Neural progenitor cell (in vitro differentiated cells): ENCODE results near the gene SYT6. TPM values are rescaled to one million over a fixed set of nuclear protein-coding genes. Genes with fewer than 3 reads are reported as not detected.
A peak's percentile ranks its signal among the peaks of the same experiment; 100 is the strongest.

Source experiments
- DNase-seq: peaks from one replicate; pipeline ENCODE4 v3.0.0-alpha.2; 2016; ENCODE audit warnings: low spot score
- H2AFZ ChIP-seq: fragments of 200-600 bp; sonication (generic); replicated peaks from 2 replicates; pipeline ENCODE4 v1.6.1; 2016; ENCODE audit warnings: antibody characterized with exemption
- H3F3A ChIP-seq: fragments of 200-600 bp; sonication (generic); 2 replicates; pipeline ENCODE4 v1.6.1; 2016; ENCODE audit warnings: antibody characterized with exemption, low read depth
- H3K27ac ChIP-seq: fragments of 200-600 bp; sonication (generic); 2 replicates; pipeline ENCODE4 v1.5.1; 2016; ENCODE audit warnings: mild to moderate bottlenecking
- H3K27me3 ChIP-seq: fragments of 200-600 bp; sonication (generic); 2 replicates; pipeline ENCODE4 v1.6.1; 2016; ENCODE audit warnings: mild to moderate bottlenecking, moderate library complexity
- H3K36me3 ChIP-seq: fragments of 200-600 bp; sonication (generic); 2 replicates; pipeline ENCODE4 v1.5.1; 2016
- H3K4me1 ChIP-seq: fragments of 200-600 bp; sonication (generic); 2 replicates; pipeline ENCODE4 v1.6.1; 2016; ENCODE audit warnings: mixed run types
- H3K4me2 ChIP-seq: fragments of 200-600 bp; sonication (generic); 2 replicates; pipeline ENCODE4 v1.6.1; 2016
- H3K4me3 ChIP-seq: fragments of 200-600 bp; sonication (generic); 2 replicates; pipeline ENCODE4 v1.5.1; 2016
- H3K79me2 ChIP-seq: fragments of 200-600 bp; sonication (generic); 2 replicates; pipeline ENCODE4 v1.6.1; 2016; ENCODE audit warnings: low read depth
- H3K9ac ChIP-seq: fragments of 200-600 bp; sonication (generic); 2 replicates; pipeline ENCODE4 v1.6.1; 2016
- H3K9me3 ChIP-seq: fragments of 200-600 bp; sonication (generic); 2 replicates; pipeline ENCODE4 v1.5.1; 2016; ENCODE audit warnings: low read depth
- H4K20me1 ChIP-seq: fragments of 200-600 bp; sonication (generic); 2 replicates; pipeline ENCODE4 v1.6.1; 2016; ENCODE audit warnings: low read depth
- H3K27ac Mint-ChIP-seq: 3 replicates; pipeline ENCODE4 v1.8.0; 2021; ENCODE audit warnings: mixed read lengths
- H3K27me3 Mint-ChIP-seq: 2 replicates; pipeline ENCODE4 v1.8.0; 2022; ENCODE audit warnings: low read depth, mild to moderate bottlenecking, inconsistent platforms, moderate library complexity, mixed read lengths; ENCODE audit not compliant: insufficient read depth
- H3K36me3 Mint-ChIP-seq: 3 replicates; pipeline ENCODE4 v1.8.0; 2021; ENCODE audit warnings: mixed read lengths
- H3K4me1 Mint-ChIP-seq: 3 replicates; pipeline ENCODE4 v1.8.0; 2021; ENCODE audit warnings: mixed read lengths
- H3K4me3 Mint-ChIP-seq: 3 replicates; pipeline ENCODE4 v1.8.0; 2021; ENCODE audit warnings: mild to moderate bottlenecking, moderate library complexity, mixed read lengths
- H3K9me3 Mint-ChIP-seq: 3 replicates; pipeline ENCODE4 v1.8.0; 2020; ENCODE audit warnings: mixed read lengths
- EZH2 ChIP-seq: fragments of 200-600 bp; sonication (generic); IDR thresholded peaks from 2 replicates; pipeline ENCODE4 v1.6.1; 2017; ENCODE audit warnings: antibody characterized with exemption, mild to moderate bottlenecking, moderate library complexity
- EZH2phosphoT487 ChIP-seq: fragments of 200-600 bp; sonication (generic); IDR thresholded peaks from 2 replicates; pipeline ENCODE4 v1.6.1; 2017; ENCODE audit warnings: antibody characterized with exemption
- total RNA-seq: library from RNA; depleted of rRNA; stranded (reverse); fragments of >200 nt; gene quantifications from 2 replicates; pipeline ENCODE4 v1.2.3, GENCODE V29; 2015; ENCODE audit warnings: low replicate concordance
- TF ChIP-seq, protein P1 (sequence below): fragments of 200-600 bp; sonication (generic); IDR thresholded peaks from 2 replicates; pipeline ENCODE4 v1.5.1; 2017; ENCODE audit warnings: antibody characterized with exemption, mild to moderate bottlenecking

The SYT6 gene
- total RNA-seq, 1 donor from 2014 or later: 8.1 TPM

DNA sequence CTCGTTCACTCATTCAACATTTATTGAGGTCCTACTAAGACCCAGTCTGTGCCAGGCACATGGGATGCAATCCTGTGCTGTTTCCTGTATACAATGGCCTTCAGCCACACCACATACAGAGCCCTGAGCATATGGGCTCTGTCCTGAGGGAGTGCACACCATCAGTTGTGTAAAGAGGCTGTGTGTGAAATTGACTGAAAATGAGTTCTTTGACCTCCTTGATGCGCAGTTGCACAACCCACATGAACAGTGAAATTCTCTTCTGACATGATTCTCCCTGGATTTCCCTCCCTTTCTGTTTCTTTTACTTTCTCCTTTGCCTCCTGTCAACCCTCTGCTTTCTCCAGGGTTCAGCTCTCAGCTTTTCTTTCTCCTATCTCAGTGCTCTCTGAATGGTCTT, 6.3 kb upstream of the SYT6 start:
- Histone ChIP-seq H2AFZ (no peak overlapping the region), H3K4me1 (no peaks in the 10 kb centered on the region), H3K4me3 (no peak overlapping the region), H4K20me1 (peaks cover 22% of the 10 kb centered on the region), H3K79me2 (no peaks in the 10 kb centered on the region), H3K4me2 (no peak overlapping the region), H3K9me3 (no peaks in the 10 kb centered on the region), H3K27ac (no peak overlapping the region), H3K36me3 (no peaks in the 10 kb centered on the region), H3F3A (no peaks in the 10 kb centered on the region), H3K9ac (no peak overlapping the region), H3K27me3 (peaks cover 4% of the 10 kb centered on the region)
- DNase-seq: no peak
- no peak overlapping the region for H3K4me3 Mint-ChIP-seq
- TF ChIP-seq EZH2phosphoT487: no peak
- TF ChIP-seq, protein P1, sequence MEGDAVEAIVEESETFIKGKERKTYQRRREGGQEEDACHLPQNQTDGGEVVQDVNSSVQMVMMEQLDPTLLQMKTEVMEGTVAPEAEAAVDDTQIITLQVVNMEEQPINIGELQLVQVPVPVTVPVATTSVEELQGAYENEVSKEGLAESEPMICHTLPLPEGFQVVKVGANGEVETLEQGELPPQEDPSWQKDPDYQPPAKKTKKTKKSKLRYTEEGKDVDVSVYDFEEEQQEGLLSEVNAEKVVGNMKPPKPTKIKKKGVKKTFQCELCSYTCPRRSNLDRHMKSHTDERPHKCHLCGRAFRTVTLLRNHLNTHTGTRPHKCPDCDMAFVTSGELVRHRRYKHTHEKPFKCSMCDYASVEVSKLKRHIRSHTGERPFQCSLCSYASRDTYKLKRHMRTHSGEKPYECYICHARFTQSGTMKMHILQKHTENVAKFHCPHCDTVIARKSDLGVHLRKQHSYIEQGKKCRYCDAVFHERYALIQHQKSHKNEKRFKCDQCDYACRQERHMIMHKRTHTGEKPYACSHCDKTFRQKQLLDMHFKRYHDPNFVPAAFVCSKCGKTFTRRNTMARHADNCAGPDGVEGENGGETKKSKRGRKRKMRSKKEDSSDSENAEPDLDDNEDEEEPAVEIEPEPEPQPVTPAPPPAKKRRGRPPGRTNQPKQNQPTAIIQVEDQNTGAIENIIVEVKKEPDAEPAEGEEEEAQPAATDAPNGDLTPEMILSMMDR: no peak
- TF ChIP-seq EZH2: no peak
- H3K9me3 Mint-ChIP-seq: no peaks in the 10 kb centered on the region
- H3K27ac Mint-ChIP-seq: no peak overlapping the region
- no peaks in the 10 kb centered on the region for H3K4me1 Mint-ChIP-seq
- H3K27me3 Mint-ChIP-seq: peaks cover 16% of the 10 kb centered on the region
- no peaks in the 10 kb centered on the region for H3K36me3 Mint-ChIP-seq

DNA sequence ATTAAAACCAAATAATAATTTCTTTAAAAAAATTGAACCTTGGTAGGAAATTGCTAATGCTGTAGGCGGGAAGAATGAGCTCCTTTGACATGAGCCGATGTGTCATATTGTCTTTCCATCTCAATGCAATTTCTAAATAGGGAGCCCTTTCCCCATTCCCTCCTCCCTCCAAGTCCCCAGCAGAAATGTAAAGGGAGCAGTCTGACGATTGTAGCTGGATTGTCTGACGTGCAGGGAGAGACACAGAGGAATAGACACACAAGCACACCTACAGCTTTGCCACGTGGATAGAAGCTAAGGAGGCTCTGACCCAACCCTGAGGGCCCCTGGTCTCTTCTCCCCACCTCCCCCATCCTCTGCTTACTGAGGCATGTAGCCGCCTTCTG, 3.6 kb upstream of the SYT6 start:
- H3K27me3 Mint-ChIP-seq: peaks cover 24% of the 10 kb centered on the region
- Histone ChIP-seq H3K4me3 (no peak overlapping the region), H2AFZ (no peak overlapping the region), H4K20me1 (peaks cover 38% of the 10 kb centered on the region), H3K9me3 (no peaks in the 10 kb centered on the region), H3K4me1 (peaks cover 12% of the 10 kb centered on the region), H3K27me3 (peaks cover 27% of the 10 kb centered on the region), H3K36me3 (no peaks in the 10 kb centered on the region), H3K9ac (no peak overlapping the region), H3K4me2 (no peak overlapping the region), H3F3A (peaks cover 20% of the 10 kb centered on the region), H3K27ac (no peak overlapping the region), H3K79me2 (peaks cover 4% of the 10 kb centered on the region)
- no peak overlapping the region for H3K4me3 Mint-ChIP-seq
- no peak for DNase-seq
- peaks cover 9% of the 10 kb centered on the region for H3K4me1 Mint-ChIP-seq
- H3K27ac Mint-ChIP-seq: no peak overlapping the region
- H3K36me3 Mint-ChIP-seq: no peaks in the 10 kb centered on the region
- TF ChIP-seq EZH2phosphoT487 (no peak), EZH2 (no peak)
- TF ChIP-seq, protein P1: no peak
- no peaks in the 10 kb centered on the region for H3K9me3 Mint-ChIP-seq

DNA sequence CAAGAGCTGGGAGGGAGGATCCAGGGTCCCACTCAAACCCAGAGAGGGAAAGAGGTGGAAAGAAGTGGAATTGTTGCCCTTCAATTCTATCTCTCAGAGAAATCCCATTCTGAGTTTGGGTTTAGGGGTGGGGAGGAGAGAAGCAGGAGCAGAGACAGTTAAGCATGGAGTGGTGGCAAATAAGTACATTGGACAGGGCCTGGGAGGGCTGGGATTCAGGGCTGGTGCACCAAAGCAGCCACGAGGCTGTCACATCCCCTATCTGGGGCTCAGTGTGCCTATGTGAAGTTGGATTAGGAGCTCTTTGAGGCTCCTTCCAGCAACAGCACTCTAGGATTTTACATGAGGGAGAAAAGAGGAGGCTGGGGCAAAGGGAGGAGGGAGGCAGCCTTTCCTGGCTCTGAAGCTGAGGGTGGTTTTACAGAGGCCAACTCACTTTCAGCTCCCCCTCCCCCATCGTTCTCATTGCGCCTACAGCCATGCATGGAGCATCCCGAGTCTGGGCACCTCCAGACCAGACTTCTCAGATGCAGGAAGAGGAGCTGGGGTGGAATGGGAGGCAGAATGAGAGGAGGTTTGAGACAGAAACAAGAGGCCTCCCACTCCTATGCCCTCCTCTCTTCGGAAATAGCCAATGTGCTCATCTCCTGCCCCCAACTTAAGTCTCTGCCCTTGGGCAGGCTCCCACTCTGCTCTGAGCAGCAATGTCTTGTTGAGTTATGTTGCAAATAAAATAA, 3.0 kb upstream of the SYT6 start:
- peaks cover 38% of the 10 kb centered on the region for H4K20me1 ChIP-seq
- no peaks in the 10 kb centered on the region for H3K36me3 ChIP-seq
- no peak overlapping the region for H2AFZ ChIP-seq
- Mint-ChIP-seq H3K36me3 (no peaks in the 10 kb centered on the region), H3K9me3 (no peaks in the 10 kb centered on the region), H3K27ac (no peak overlapping the region), H3K27me3 (peaks cover 28% of the 10 kb centered on the region), H3K4me1 (peaks cover 13% of the 10 kb centered on the region), H3K4me3 (no peak overlapping the region)
- peaks cover 10% of the 10 kb centered on the region for H3K79me2 ChIP-seq
- TF ChIP-seq EZH2: no peak
- TF ChIP-seq, protein P1: no peak
- no peak for TF ChIP-seq EZH2phosphoT487
- H3K27ac ChIP-seq: no peak overlapping the region
- peaks cover 15% of the 10 kb centered on the region for H3K4me1 ChIP-seq
- H3K9me3 ChIP-seq: no peaks in the 10 kb centered on the region
- H3F3A ChIP-seq: peaks cover 20% of the 10 kb centered on the region
- no peak overlapping the region for H3K9ac ChIP-seq
- DNase-seq: peak; percentile 69
- peaks cover 27% of the 10 kb centered on the region for H3K27me3 ChIP-seq
- H3K4me3 ChIP-seq: no peak overlapping the region
- no peak overlapping the region for H3K4me2 ChIP-seq
